BLaER1 treated with 17β-estradiol and CSF1 and Interleukin-3, amounts not matched to agents 10 nM and 100 nM (cell line): ENCODE data around the gene RANBP3.
A peak's percentile ranks its signal among the peaks of the same experiment; 100 is the strongest.

Experiments used
- H3K27ac ChIP-seq, 11 experiments: shearing (Covaris generic); formaldehyde crosslinking; 2 replicates each; pipeline ENCODE4 v1.8.1; 2022
- H3K27me3 ChIP-seq, 11 experiments: shearing (Covaris generic); formaldehyde crosslinking; 2 replicates each; pipeline ENCODE4 v1.8.1; 2022
- H3K36me3 ChIP-seq, 11 experiments: shearing (Covaris generic); formaldehyde crosslinking; 2 replicates each; pipeline ENCODE4 v1.8.1; 2022
- H3K4me1 ChIP-seq, 10 experiments: shearing (Covaris generic); formaldehyde crosslinking; 2 replicates each; pipeline ENCODE4 v1.8.1; 2022
- H3K4me2 ChIP-seq, 11 experiments: shearing (Covaris generic); formaldehyde crosslinking; 2 replicates each; pipeline ENCODE4 v1.8.1; 2022
- H3K4me3 ChIP-seq, 10 experiments: shearing (Covaris generic); formaldehyde crosslinking; 2 replicates each; pipeline ENCODE4 v1.8.1; 2022
- H3K9ac ChIP-seq, 11 experiments: shearing (Covaris generic); formaldehyde crosslinking; 2 replicates each; pipeline ENCODE4 v1.8.1; 2022
- H3K9me3 ChIP-seq, 11 experiments: shearing (Covaris generic); formaldehyde crosslinking; replicated peaks in 1 of 11; 2 replicates each; pipeline ENCODE4 v1.8.1; 2022
- H4K20me1 ChIP-seq, 11 experiments: shearing (Covaris generic); formaldehyde crosslinking; 2 replicates each; pipeline ENCODE4 v1.8.1; 2022
- Cebpa-rat ChIP-seq, 11 experiments: shearing (Covaris generic); IDR thresholded peaks; 2 replicates each; pipeline ENCODE4 v1.8.1; 2022

RANBP3 gene

DNA sequence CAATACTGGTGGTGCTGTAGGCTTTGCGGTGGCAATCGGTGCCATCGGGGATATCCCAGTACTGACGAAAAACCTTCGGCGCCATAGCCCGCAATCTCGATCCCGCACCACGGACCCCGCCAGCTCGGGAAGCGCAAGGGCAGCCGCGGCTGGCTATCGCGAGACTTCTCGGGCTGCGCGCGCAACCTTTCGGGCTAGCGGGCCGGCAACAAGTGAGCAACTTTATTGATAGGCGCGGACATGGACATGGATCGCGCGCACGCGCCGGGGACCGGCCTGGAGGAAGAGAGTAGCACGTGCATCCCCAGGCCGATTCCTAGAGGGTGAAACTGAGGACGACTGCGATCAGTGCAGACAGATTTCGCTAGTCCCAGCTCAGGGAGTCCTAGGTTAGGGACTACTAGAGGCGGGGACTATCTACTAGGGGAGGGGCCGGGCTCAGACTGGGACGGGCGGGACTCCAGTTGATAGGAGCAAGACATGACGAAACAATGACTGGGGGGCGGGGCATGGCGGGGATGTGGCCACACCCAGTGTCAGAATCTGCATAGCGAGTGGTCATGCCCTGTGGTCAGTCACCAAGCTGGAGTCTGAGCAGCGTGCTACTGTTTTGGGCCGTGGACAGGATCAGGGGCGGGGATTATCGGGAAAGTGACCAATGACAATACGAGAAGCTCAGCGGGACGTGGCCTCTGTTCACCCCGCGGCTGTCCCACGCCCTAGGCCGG lies 74.2 kb downstream of the RANBP3 start, which contains the start of gene NDUFA11:
TSS of gene NDUFA11 (minus strand) at position 167 of the 728 bp plus-strand sequence. CDS start at position 85, 82 bp downstream.
- H3K36me3 ChIP-seq, result peaks cover 16 to 41% (median 24%) of the 10 kb centered on the region in 11 experiments; a peak in 21 of 22 replicates

DNA sequence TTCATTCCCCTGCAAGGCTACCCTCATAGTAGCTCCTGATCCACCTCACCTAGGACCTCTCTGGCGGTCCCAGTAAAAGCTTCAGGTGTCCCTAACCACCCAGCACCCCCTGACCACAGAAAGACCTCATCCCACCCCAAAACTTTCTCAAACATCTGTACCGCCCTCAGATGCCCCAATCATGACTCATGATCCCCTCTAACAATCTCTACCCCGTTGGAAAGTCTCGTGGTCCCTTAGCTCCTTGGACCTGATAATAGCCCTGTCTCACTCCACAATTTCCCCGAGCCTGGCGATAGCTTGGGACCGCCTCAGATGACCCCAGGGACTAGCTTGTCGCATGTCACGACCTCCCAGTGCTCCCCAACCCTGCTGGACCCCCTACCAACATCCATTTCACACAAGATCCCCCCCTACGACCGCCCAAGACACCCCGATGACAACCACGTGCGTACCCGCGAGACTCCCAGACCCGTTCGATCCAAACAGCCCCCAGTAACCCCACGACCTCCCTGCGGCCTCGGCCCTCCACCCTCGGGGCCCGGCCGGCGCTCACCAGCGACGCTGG lies 74.8 kb downstream of the RANBP3 start:
- Histone ChIP-seq H3K36me3 (peaks cover 15 to 41% (median 24%) of the 10 kb centered on the region in 11 experiments; a peak in 21 of 22 replicates), H3K9ac (peak overlapping the region; percentile 97 to 100 (median 99)), H3K9me3 (no peaks in the 10 kb centered on the region), H3K4me1 (peaks cover 33 to 55% (median 50%) of the 10 kb centered on the region in 10 experiments), H3K27me3 (no peaks in the 10 kb centered on the region), H3K4me3 (peak overlapping the region; percentile 89 to 100 (median 96)), H3K4me2 (peak overlapping the region; percentile 90 to 98 (median 97)), H4K20me1 (peaks cover 19 to 50% (median 45%) of the 10 kb centered on the region in 11 experiments), H3K27ac (peak overlapping the region; percentile 95 to 99 (median 98))
- TF ChIP-seq Cebpa-rat (IDR thresholded peaks at IDR 0.05), result no peak

More for the DNA sequence above, 74.2 kb downstream of the RANBP3 start, which contains the start of gene NDUFA11:
- peak within 1 kb of the TSS; percentile 89 to 100 (median 96) for H3K4me3 ChIP-seq
- peak within 1 kb of the TSS; percentile 95 to 99 (median 98) for H3K27ac ChIP-seq
- H3K4me1 ChIP-seq, result peaks cover 27 to 53% (median 45%) of the 10 kb centered on the region in 10 experiments
- no peak for TF ChIP-seq Cebpa-rat (IDR thresholded peaks at IDR 0.05)
- H3K27me3 ChIP-seq, result no peaks in the 10 kb centered on the region
- H3K9me3 ChIP-seq, result no peaks in the 10 kb centered on the region
- peaks cover 13 to 44% (median 40%) of the 10 kb centered on the region in 11 experiments; a peak in 21 of 22 replicates for H4K20me1 ChIP-seq
- peak within 1 kb of the TSS; percentile 90 to 98 (median 97) for H3K4me2 ChIP-seq
- H3K9ac ChIP-seq, result peak within 1 kb of the TSS; percentile 97 to 100 (median 99)

DNA sequence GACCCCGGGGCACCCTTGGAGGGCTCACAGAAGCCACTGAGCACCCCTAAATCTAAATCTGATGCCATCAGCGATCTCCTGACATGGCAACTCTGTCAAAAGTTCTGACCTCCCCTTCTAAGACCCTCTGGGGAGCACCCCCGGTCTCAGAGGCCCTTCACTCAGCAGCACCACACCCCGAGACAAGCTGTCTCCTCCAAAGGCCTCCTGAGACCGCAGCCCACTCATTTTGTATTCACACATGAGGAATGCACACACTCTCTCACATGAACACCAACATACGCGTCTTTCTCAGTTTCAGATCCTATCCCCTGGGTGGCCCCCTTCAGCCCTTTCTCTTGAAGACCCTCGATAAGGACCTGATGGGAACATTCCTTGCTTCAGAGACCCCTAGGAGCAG lies 77.0 kb downstream of the RANBP3 start:
- TF ChIP-seq Cebpa-rat (IDR thresholded peaks at IDR 0.05), result no peak
- no peak overlapping the region for H3K27ac ChIP-seq
- H3K9me3 ChIP-seq, result no peaks in the 10 kb centered on the region
- H3K9ac ChIP-seq, result peak overlapping the region in 9 of 11 experiments; percentile 32 to 61 (median 48); a peak in 14 of 22 replicates
- H3K4me1 ChIP-seq, result peaks cover 31 to 47% (median 41%) of the 10 kb centered on the region in 10 experiments
- peaks cover 36 to 71% (median 65%) of the 10 kb centered on the region in 11 experiments for H4K20me1 ChIP-seq
- no peaks in the 10 kb centered on the region for H3K27me3 ChIP-seq
- no peak overlapping the region; a peak in 1 of 20 replicates for H3K4me3 ChIP-seq
- peak overlapping the region in 9 of 11 experiments; percentile 0 to 97 (median 12); a peak in 10 of 22 replicates for H3K4me2 ChIP-seq
- peaks cover 29 to 58% (median 43%) of the 10 kb centered on the region in 11 experiments for H3K36me3 ChIP-seq

- H3K4me3 ChIP-seq, result no peak overlapping the region
- peak overlapping the region in 3 of 11 experiments; percentile 8 to 52 (median 14); a peak in 2 of 22 replicates for H3K9ac ChIP-seq
- H3K36me3 ChIP-seq, result peaks cover 40 to 69% (median 54%) of the 10 kb centered on the region in 11 experiments
- no peaks in the 10 kb centered on the region for H3K9me3 ChIP-seq
- no peak overlapping the region for H3K27ac ChIP-seq
- no peaks in the 10 kb centered on the region for H3K27me3 ChIP-seq
- H3K4me1 ChIP-seq, result peaks cover 22 to 36% (median 31%) of the 10 kb centered on the region in 10 experiments
- H3K4me2 ChIP-seq, result peak overlapping the region in 1 of 11 experiments; percentile 3; a peak in 2 of 22 replicates
- TF ChIP-seq Cebpa-rat (IDR thresholded peaks at IDR 0.05), result no peak
- H4K20me1 ChIP-seq, result peaks cover 41 to 82% (median 75%) of the 10 kb centered on the region in 11 experiments
Measured at GRCh38 chr19:5899728-5900526, 78.0 kb downstream of the RANBP3 start.

DNA sequence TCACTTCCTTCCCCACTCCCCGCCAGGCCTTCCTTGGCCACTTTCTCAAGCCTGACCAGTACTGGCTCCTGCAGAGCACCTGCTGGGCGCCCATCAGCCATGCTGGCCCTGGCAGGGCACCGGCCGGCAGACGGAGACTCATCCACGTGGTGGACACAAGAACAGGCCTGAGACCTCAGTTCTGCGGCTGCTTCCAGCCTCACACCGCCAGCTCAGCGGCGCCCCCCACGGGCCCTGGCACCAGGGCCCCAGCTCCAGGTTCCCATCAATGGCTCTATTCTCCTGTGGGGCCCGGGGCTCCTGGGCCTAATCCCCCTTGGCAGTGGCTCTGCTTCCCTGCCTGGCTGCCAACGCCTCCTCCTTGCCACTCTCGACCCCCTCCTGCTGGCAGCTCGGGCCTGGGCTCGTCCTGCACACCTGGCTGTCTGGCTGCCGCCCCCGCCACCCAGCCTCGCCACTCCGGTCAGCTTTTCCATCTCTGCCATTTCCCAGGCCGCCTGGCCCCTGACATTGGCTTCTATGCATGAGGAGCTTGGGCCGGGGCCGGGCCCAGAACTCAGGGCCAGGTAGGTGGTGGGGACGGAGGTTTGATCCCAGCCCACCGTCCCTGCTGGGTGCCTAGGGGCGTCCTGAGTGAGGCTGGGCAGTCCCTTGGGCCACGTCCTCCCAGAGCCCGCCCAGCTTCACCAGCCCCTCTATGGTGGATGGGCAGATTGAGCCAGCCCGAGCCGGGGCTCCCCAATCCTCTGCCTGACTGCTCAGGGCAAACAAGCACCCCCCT lies 80.6 kb downstream of the RANBP3 start:
- peak overlapping the region in 8 of 11 experiments; percentile 41 to 61 (median 47); a peak in 14 of 22 replicates for H3K9ac ChIP-seq
- H3K36me3 ChIP-seq, result peaks cover 49 to 87% (median 67%) of the 10 kb centered on the region in 11 experiments
- no peaks in the 10 kb centered on the region for H3K27me3 ChIP-seq

GRCh38 chr19:5896365-5897076 lies 81.4 kb downstream of the RANBP3 start:
- Histone ChIP-seq H3K27ac (no peak overlapping the region), H3K4me1 (peaks cover 8 to 34% (median 19%) of the 10 kb centered on the region in 10 experiments; a peak in 18 of 20 replicates), H3K36me3 (peaks cover 49 to 82% (median 65%) of the 10 kb centered on the region in 11 experiments), H3K4me2 (no peak overlapping the region), H3K4me3 (no peak overlapping the region), H3K27me3 (no peaks in the 10 kb centered on the region), H3K9ac (no peak overlapping the region), H3K9me3 (no peaks in the 10 kb centered on the region), H4K20me1 (peaks cover 41 to 97% (median 92%) of the 10 kb centered on the region in 11 experiments)
- no peak for TF ChIP-seq Cebpa-rat (IDR thresholded peaks at IDR 0.05)

More for the DNA sequence above, 80.6 kb downstream of the RANBP3 start:
- peak overlapping the region in 1 of 11 experiments; percentile 12; a peak in 2 of 22 replicates for H3K27ac ChIP-seq
- no peak overlapping the region for H3K4me2 ChIP-seq
- H3K4me1 ChIP-seq, result peaks cover 16 to 31% (median 26%) of the 10 kb centered on the region in 10 experiments
- H3K4me3 ChIP-seq, result no peak overlapping the region
- no peaks in the 10 kb centered on the region for H3K9me3 ChIP-seq
- no peak for TF ChIP-seq Cebpa-rat (IDR thresholded peaks at IDR 0.05)
- peaks cover 41 to 99% (median 95%) of the 10 kb centered on the region in 11 experiments for H4K20me1 ChIP-seq

DNA sequence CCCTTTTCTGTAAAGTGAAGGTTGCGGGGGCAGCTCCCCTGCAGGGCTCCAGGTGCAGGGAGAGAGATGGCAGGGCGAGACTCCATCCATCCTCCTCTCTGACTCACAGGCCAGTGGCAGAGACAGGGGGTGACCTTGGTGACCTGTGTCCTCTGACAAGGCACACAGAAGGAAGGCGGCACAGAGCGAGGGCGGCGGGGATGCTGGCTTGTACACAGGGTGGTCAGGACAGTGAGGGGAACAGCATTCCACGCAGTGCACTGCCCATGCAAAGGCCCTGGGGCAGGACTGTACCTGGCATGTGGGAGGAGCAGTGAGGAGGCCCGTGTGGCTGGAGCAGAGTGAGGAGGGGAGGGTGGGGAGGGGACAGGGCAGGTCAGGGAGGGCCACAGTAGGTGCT lies 82.0 kb downstream of the RANBP3 start:
- H3K4me3 ChIP-seq, result no peak overlapping the region
- H3K4me1 ChIP-seq, result peaks cover 1 to 33% (median 14%) of the 10 kb centered on the region in 10 experiments; a peak in 16 of 20 replicates
- no peak overlapping the region for H3K9ac ChIP-seq
- peaks cover 41 to 92% (median 86%) of the 10 kb centered on the region in 11 experiments for H4K20me1 ChIP-seq
- no peak for TF ChIP-seq Cebpa-rat (IDR thresholded peaks at IDR 0.05)
- no peaks in the 10 kb centered on the region for H3K27me3 ChIP-seq
- H3K9me3 ChIP-seq, result no peaks in the 10 kb centered on the region
- peaks cover 43 to 76% (median 59%) of the 10 kb centered on the region in 11 experiments for H3K36me3 ChIP-seq
- no peak overlapping the region for H3K27ac ChIP-seq
- H3K4me2 ChIP-seq, result no peak overlapping the region
